GM10266 (cell line): ENCODE data around the gene PADI2.

Experiments used
- DNase-seq: peaks from one replicate; pipeline ENCODE4 v3.0.0; 2012; ENCODE audit errors: extremely low spot score
- TF ChIP-seq, protein P1 (sequence below): IDR thresholded peaks from 2 replicates; pipeline ENCODE4 v1.5.1; 2012; ENCODE audit warnings: mild to moderate bottlenecking, low read depth; ENCODE audit not compliant: control insufficient read depth, insufficient read depth; ENCODE audit errors: missing control alignments

The PADI2 gene

DNA sequence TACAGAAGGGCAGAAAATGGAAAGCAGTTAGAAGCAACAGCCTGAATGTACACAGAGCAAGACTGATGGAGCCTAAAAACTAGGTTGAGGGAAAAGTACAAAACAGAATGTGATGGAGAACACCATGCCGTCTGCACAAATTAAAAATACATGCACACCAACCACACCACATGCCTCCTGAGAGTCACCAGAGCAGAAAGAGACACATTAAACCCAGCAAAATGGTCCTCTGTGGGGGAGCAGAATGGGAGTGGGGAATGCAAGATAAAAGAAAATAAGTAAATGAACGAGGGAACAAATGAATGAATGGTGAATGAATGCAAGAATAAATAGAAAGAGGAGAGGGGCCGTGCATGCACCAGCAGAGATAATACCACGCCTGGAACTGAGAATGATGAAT is 24.1 kb downstream of the PADI2 start:
- TF ChIP-seq, protein P1, sequence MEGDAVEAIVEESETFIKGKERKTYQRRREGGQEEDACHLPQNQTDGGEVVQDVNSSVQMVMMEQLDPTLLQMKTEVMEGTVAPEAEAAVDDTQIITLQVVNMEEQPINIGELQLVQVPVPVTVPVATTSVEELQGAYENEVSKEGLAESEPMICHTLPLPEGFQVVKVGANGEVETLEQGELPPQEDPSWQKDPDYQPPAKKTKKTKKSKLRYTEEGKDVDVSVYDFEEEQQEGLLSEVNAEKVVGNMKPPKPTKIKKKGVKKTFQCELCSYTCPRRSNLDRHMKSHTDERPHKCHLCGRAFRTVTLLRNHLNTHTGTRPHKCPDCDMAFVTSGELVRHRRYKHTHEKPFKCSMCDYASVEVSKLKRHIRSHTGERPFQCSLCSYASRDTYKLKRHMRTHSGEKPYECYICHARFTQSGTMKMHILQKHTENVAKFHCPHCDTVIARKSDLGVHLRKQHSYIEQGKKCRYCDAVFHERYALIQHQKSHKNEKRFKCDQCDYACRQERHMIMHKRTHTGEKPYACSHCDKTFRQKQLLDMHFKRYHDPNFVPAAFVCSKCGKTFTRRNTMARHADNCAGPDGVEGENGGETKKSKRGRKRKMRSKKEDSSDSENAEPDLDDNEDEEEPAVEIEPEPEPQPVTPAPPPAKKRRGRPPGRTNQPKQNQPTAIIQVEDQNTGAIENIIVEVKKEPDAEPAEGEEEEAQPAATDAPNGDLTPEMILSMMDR = no peak
- no peak for DNase-seq

DNA sequence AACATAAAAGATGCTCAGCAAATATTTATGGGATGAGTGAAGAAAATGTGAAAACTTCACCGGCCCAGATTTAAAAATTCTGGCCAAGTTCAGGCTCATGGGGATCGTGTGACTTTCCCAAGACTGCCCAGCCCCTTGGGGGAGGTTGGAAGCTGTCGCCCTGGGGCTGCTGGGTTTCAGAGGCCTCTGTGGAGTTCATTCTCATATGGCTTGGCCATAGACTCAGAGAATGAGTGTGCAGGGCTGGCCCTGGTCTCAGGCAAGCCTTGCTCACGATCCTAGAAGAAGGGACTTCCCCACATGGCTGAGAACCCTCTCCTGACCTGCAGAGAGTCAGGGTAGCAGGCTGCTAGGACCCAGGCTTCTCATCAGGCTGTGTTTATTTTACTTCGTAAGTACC is 24.6 kb downstream of the PADI2 start:
- TF ChIP-seq, protein P1 = no peak
- peak; percentile 68 for DNase-seq

DNA sequence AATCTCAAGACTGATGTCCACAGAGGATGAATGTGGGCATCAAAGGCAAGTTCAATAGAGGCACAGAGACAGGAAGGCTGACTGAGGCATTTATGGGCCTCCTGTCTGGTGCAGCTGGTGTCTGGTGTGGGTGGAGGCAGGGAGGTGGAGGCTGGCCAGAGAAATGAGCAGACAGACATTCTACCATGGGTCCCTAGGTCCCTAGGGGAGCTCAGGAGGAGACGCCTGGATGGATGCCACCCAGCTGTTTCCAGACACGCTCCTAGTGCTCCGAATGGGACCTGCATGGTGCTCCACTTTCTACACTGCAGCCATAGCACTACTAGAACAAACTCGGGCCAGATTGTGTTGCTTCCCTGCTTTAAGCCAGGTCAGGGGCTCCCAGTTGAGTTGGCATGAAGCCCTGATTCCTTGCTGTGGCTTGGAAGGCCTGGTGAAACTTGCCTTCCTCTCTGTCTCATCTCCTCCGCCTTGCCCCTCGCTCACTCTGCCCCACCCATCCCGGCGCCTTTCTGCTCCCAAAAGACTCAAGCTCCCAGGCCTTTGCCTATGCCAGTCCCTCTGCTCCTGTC is 25.3 kb downstream of the PADI2 start:
- TF ChIP-seq, protein P1 = no peak

DNA sequence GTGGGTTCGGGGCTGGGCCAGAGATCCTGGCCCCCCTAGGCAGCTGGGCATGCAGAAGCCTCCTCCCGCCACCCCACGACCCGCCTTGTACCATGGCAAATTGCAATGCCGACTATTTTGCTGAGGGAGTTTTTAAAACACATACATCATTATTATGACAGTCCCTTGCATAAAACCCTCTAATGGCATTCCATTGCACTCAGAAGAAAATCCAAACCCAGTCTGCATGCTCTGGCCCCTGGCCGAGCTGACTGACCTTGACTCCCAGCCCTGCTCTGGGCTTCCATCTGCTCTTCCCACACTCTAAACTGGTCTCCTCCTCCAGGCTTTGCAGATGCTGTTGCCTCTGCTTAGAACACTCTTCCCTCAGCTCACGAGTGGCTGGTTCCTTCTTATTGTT is 28.0 kb downstream of the PADI2 start:
- TF ChIP-seq, protein P1 = no peak
- DNase-seq = no peak

More for the DNA sequence above, 25.3 kb downstream of the PADI2 start:
- no peak for DNase-seq

DNA sequence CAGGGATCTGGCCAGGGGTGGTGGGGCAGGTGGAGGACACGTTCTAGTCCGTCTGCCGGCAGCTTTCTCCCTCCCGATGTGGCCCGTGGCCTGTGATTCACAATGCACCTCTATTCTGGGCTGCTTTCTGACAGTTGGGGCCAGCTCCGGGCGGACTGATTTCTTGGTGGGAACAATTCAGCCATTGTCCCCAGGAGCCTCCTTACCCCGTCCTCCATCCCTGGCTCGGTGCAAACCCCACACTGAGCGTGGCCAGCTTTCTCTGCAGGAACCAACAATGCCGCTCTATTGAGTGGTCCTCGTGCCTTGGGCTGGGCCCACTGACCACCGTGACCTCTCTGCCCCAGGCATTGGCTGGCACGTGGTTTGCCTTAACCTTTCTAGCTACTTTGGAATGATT is 29.7 kb downstream of the PADI2 start:
- TF ChIP-seq, protein P1 = no peak
- no peak for DNase-seq

DNA sequence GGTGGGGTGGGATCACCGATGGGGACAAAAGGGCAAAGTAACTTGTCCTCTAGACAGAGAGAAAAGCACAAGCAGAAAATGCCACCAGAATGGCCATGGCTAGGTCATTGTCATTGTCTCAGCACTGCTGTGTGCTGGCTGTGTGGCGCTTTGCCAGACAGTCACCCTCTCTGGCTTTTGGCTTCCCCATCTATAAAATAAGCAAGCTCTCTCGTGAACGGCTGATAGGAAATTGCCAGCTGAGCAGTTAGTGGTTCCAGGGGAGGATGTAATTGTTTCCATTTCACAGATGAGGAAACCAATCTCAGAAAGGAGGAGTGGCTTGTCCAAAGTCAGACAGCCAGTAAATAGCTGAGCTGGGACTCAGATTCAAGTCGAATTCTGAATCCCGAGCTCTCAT is 32.5 kb downstream of the PADI2 start:
- DNase-seq = no peak
- TF ChIP-seq, protein P1 = no peak

DNA sequence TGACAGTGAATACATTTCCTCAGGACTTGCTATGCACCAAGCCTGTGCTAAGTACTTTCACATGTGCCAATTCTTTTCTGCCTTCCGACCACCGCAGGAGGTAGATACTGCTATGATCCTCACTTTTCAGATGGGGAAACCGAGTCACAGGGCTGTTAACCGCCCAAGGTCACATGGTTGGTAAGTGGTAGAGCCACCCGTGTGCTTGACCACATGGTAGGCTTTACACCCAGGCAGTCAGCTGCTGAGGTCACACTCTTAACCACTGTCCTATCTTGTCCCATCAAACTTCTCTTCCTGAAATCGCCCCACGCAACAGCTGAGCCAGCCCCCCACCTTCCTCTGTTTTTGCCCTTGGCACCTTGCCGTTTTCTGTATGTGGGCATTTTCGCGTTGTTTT is 34.5 kb downstream of the PADI2 start:
- DNase-seq = no peak
- TF ChIP-seq, protein P1 = no peak
